HUES64 (cell line): ENCODE measurements around the gene APIP.

Experiments
- H3K27ac ChIP-seq: 2 replicates; pipeline ENCODE4 v1.7.0; 2013; ENCODE audit warnings: low read depth, low read length, inconsistent platforms
- H3K27me3 ChIP-seq: 2 replicates; pipeline ENCODE4 v1.6.1; 2013; ENCODE audit warnings: mild to moderate bottlenecking, low read length; ENCODE audit not compliant: insufficient read depth
- H3K36me3 ChIP-seq: 2 replicates; pipeline ENCODE4 v1.6.1; 2013; ENCODE audit warnings: mild to moderate bottlenecking, low read length; ENCODE audit not compliant: insufficient read depth
- H3K4me1 ChIP-seq: 2 replicates; pipeline ENCODE4 v1.6.1; 2013; ENCODE audit warnings: mild to moderate bottlenecking, low read length, moderate library complexity; ENCODE audit not compliant: insufficient read depth
- H3K4me3 ChIP-seq: 2 replicates; pipeline ENCODE4 v1.5.1; 2013; ENCODE audit warnings: mild to moderate bottlenecking, low read length, moderate library complexity
- H3K9ac ChIP-seq: 2 replicates; pipeline ENCODE4 v1.6.1; 2013; ENCODE audit warnings: mild to moderate bottlenecking, low read depth, low read length
- H3K9me3 ChIP-seq: 2 replicates; pipeline ENCODE4 v1.6.1; 2013; ENCODE audit warnings: low read depth, low read length; ENCODE audit not compliant: insufficient read depth
- WGBS: fragments of 150-250, 120-280 bp; methylation state at CpG from one replicate; pipeline ENCODE4 v1.1.7; 2013; ENCODE audit warnings: missing lambda C conversion rate; 5-methylcytosine and 5-hydroxymethylcytosine counted together

Gene APIP

GRCh38 chr11:34836958-34837856 lies 79.0 kb downstream of the APIP start:
- 72% methylated on average over 4 of the region's 4 CpGs for WGBS
- Histone ChIP-seq H3K27ac (no peak overlapping the region), H3K4me3 (no peak overlapping the region), H3K36me3 (no peaks in the 10 kb centered on the region), H3K4me1 (peaks cover 6% of the 10 kb centered on the region; the same call in 1 of the 2 replicates), H3K9ac (no peak overlapping the region), H3K9me3 (no peaks in the 10 kb centered on the region), H3K27me3 (no peaks in the 10 kb centered on the region)

- Histone ChIP-seq H3K9me3 (no peaks in the 10 kb centered on the region), H3K36me3 (no peaks in the 10 kb centered on the region)
These were observed 82.6 kb downstream of the APIP start for GRCh38 chr11:34833602-34834001.

More at GRCh38 chr11:34833602-34834001, 82.6 kb downstream of the APIP start:
- Histone ChIP-seq H3K9ac (no peak overlapping the region), H3K27me3 (no peaks in the 10 kb centered on the region), H3K4me3 (no peak overlapping the region), H3K27ac (no peak overlapping the region), H3K4me1 (peaks cover 6% of the 10 kb centered on the region; the same call in 1 of the 2 replicates)
